OCI-LY1 (cell line): ENCODE results near the gene NXPH4.

ENCODE experiments used
- H2AFZ ChIP-seq: fragments of 200-600 bp; sonication (generic), shearing (Covaris generic); 2 replicates; pipeline ENCODE4 v1.6.0; 2014; ENCODE audit warnings: antibody characterized with exemption, mild to moderate bottlenecking, low read length
- H3F3A ChIP-seq: fragments of 200-600 bp; sonication (generic), shearing (Covaris generic); 2 replicates; pipeline ENCODE4 v1.6.0; 2014; ENCODE audit warnings: mild to moderate bottlenecking, antibody characterized with exemption, low read length, moderate library complexity; ENCODE audit not compliant: insufficient read depth
- H3K27ac ChIP-seq: fragments of 200-600 bp; sonication (generic); 2 replicates; pipeline ENCODE4 v1.5.1; 2014; ENCODE audit warnings: low read length, mixed run types, mild to moderate bottlenecking, low read depth; ENCODE audit not compliant: poor library complexity, severe bottlenecking
- H3K27me3 ChIP-seq: fragments of 200-600 bp; sonication (generic); 2 replicates; pipeline ENCODE4 v1.6.0; 2014; ENCODE audit warnings: antibody characterized with exemption, mild to moderate bottlenecking, low read length, moderate library complexity; ENCODE audit not compliant: insufficient read depth
- H3K36me3 ChIP-seq: fragments of 200-600 bp; sonication (generic); 2 replicates; pipeline ENCODE4 v1.6.1; 2014; ENCODE audit warnings: mild to moderate bottlenecking, antibody characterized with exemption, low read length, moderate library complexity, mixed read lengths; ENCODE audit not compliant: insufficient read depth
- H3K4me1 ChIP-seq: fragments of 200-600 bp; sonication (generic); 2 replicates; pipeline ENCODE4 v1.5.1; 2014; ENCODE audit warnings: mild to moderate bottlenecking, low read length, moderate library complexity; ENCODE audit not compliant: insufficient read depth, severe bottlenecking
- H3K4me2 ChIP-seq: fragments of 200-600 bp; sonication (generic), shearing (Covaris generic); 2 replicates; pipeline ENCODE4 v1.6.1; 2014; ENCODE audit warnings: low read length
- H3K4me3 ChIP-seq: fragments of 200-600 bp; sonication (generic); 2 replicates; pipeline ENCODE4 v1.5.1; 2014; ENCODE audit warnings: low read length, low read depth, mild to moderate bottlenecking, mixed read lengths; ENCODE audit not compliant: poor library complexity, severe bottlenecking
- H3K79me2 ChIP-seq: fragments of 200-600 bp; shearing (Covaris generic); 2 replicates; pipeline ENCODE4 v1.6.1; 2016; ENCODE audit warnings: mixed run types, low read length, mixed read lengths; ENCODE audit not compliant: insufficient read depth
- H3K9ac ChIP-seq: fragments of 200-600 bp; sonication (generic), shearing (Covaris generic); 2 replicates; pipeline ENCODE4 v1.6.1; 2014; ENCODE audit warnings: mild to moderate bottlenecking, low read length, mixed read lengths
- H3K9me2 ChIP-seq: fragments of 200-600 bp; sonication (generic), shearing (Covaris generic); 2 replicates; pipeline ENCODE4 v1.6.1; 2014; ENCODE audit warnings: low read depth, mild to moderate bottlenecking, low read length, mixed read lengths
- H3K9me3 ChIP-seq: fragments of 200-600 bp; shearing (Covaris generic); 2 replicates; pipeline ENCODE4 v1.6.1; 2014; ENCODE audit warnings: low read length, mixed read lengths
- H4K20me1 ChIP-seq: fragments of 200-600 bp; sonication (generic), shearing (Covaris generic); 2 replicates; pipeline ENCODE4 v1.6.0; 2016; ENCODE audit warnings: mild to moderate bottlenecking, low read length; ENCODE audit not compliant: insufficient read depth
- EZH2 ChIP-seq: fragments of 200-600 bp; sonication (generic), shearing (Covaris generic); IDR thresholded peaks from 2 replicates; pipeline ENCODE4 v1.8.0; 2017; ENCODE audit warnings: borderline replicate concordance, mixed run types, mild to moderate bottlenecking, antibody characterized with exemption, low read length, moderate library complexity, mixed read lengths
- TF ChIP-seq, protein P1 (sequence below): fragments of 200-600 bp; sonication (generic), shearing (Covaris generic); IDR thresholded peaks from 2 replicates; pipeline ENCODE4 v1.5.1; 2017; ENCODE audit warnings: mild to moderate bottlenecking, antibody characterized with exemption, low read length, moderate library complexity, mixed read lengths

Gene NXPH4

DNA sequence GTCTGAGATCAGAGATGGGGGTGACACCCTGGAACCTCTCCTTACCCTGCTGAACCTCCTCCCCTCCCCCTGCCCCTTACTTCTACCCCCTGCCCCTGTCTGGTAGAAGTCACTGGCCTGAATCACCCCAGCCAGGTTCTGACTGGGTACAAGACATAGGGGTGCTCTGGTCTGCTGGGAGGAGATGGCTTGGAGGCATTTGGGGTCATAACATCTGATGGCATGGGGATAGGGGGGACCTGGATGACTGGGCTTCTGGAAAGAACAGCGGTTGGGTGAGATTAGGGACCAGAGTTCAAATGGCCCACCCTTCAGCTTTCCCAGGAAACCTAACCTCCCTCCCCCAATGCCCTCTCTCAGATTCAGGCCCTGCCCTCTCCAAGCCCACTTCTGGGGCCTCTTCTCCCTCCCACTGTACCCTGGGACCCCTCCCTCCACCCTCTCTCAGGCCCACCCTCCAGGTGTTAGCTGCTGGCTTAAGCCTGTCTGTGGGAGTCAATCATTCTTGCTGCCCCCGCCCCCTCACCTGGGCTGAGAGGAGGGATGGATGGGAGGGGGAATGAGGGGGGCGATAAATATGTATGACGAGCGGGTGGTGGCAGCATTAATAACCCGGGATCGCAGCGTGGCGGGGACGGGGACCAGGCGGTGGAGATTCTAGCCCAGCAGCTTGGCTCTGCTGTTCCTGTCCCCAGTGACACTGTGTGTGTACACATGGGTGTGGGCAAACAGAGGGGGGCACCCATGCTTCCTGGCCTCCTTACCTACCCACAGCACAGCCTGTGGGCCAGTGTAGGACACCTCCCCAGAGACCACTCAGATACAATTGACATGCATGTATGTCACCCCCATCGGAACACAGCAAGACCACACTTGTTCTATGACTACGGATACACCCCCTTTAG, 5.9 kb downstream of the NXPH4 start:
- Histone ChIP-seq H3K4me2 (no peak overlapping the region; the same call in 1 of the 2 replicates), H3K79me2 (no peaks in the 10 kb centered on the region), H3K9me3 (no peaks in the 10 kb centered on the region), H3K4me3 (no peak overlapping the region), H3K4me1 (peaks cover 68% of the 10 kb centered on the region), H2AFZ (no peak overlapping the region), H3K27me3 (peaks cover 4% of the 10 kb centered on the region; the same call in 1 of the 2 replicates), H3K9ac (no peak overlapping the region), H3K36me3 (no peaks in the 10 kb centered on the region; the same call in 1 of the 2 replicates), H4K20me1 (no peaks in the 10 kb centered on the region), H3K27ac (no peak overlapping the region), H3F3A (peaks cover 7% of the 10 kb centered on the region; the same call in 1 of the 2 replicates), H3K9me2 (no peaks in the 10 kb centered on the region)
- no peak for TF ChIP-seq EZH2
- TF ChIP-seq, protein P1, sequence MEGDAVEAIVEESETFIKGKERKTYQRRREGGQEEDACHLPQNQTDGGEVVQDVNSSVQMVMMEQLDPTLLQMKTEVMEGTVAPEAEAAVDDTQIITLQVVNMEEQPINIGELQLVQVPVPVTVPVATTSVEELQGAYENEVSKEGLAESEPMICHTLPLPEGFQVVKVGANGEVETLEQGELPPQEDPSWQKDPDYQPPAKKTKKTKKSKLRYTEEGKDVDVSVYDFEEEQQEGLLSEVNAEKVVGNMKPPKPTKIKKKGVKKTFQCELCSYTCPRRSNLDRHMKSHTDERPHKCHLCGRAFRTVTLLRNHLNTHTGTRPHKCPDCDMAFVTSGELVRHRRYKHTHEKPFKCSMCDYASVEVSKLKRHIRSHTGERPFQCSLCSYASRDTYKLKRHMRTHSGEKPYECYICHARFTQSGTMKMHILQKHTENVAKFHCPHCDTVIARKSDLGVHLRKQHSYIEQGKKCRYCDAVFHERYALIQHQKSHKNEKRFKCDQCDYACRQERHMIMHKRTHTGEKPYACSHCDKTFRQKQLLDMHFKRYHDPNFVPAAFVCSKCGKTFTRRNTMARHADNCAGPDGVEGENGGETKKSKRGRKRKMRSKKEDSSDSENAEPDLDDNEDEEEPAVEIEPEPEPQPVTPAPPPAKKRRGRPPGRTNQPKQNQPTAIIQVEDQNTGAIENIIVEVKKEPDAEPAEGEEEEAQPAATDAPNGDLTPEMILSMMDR: no peak

DNA sequence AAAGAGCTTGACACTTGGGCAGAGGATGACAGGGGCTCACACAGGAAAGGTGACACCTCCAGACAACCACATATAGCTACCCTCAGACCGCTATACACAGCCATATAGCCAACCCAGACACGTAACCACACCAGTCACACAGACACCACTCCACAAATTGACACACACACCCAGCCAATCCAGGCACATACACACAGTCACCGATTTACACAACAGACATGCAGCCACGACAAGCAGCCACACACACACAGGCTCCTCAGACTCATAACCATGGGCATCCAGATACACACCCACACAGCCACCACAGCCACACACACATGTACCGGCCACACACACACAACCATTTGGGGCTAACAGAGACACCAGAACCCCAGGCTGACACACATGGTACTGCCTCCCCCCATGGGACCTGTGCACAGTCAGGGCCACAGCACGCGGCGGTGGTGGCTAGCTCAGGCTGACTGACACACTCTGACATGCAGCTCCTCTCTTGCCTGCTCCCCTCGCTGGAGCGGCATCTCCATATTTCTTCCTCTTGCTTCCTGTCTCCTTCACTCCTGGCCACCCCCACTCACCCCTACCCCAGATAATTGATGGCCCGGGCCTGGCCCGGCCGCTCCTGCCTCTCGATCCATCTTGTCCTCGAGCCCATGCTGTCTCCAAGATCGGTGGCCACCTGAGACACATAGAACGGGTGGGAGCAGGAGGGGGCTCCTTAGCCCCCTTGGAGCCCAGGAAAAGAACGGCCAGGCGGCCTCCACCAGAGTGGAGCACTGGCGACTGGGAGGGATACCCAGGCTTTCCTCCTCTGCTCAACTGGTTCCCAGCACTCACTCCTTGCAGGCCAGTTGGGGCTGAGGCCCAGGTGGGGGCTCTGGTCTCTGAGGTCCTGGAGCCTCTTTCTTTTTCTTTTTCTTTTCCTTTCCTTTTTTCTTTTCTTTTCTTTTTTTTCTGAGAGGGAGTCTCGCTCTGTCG, 6.9 kb downstream of the NXPH4 start:
- no peak overlapping the region for H2AFZ ChIP-seq
- TF ChIP-seq EZH2: no peak
- TF ChIP-seq, protein P1: no peak
- no peaks in the 10 kb centered on the region for H3K9me3 ChIP-seq
- H3F3A ChIP-seq: peaks cover 7% of the 10 kb centered on the region; the same call in 1 of the 2 replicates
- no peaks in the 10 kb centered on the region for H3K9me2 ChIP-seq
- no peaks in the 10 kb centered on the region; the same call in 1 of the 2 replicates for H3K36me3 ChIP-seq
- no peak overlapping the region for H3K9ac ChIP-seq
- peaks cover 64% of the 10 kb centered on the region for H3K4me1 ChIP-seq
- H4K20me1 ChIP-seq: no peaks in the 10 kb centered on the region
- no peak overlapping the region for H3K27ac ChIP-seq
- H3K4me3 ChIP-seq: no peak overlapping the region
- H3K27me3 ChIP-seq: peaks cover 4% of the 10 kb centered on the region; the same call in 1 of the 2 replicates
- no peak overlapping the region; the same call in 1 of the 2 replicates for H3K4me2 ChIP-seq
- H3K79me2 ChIP-seq: no peaks in the 10 kb centered on the region

DNA sequence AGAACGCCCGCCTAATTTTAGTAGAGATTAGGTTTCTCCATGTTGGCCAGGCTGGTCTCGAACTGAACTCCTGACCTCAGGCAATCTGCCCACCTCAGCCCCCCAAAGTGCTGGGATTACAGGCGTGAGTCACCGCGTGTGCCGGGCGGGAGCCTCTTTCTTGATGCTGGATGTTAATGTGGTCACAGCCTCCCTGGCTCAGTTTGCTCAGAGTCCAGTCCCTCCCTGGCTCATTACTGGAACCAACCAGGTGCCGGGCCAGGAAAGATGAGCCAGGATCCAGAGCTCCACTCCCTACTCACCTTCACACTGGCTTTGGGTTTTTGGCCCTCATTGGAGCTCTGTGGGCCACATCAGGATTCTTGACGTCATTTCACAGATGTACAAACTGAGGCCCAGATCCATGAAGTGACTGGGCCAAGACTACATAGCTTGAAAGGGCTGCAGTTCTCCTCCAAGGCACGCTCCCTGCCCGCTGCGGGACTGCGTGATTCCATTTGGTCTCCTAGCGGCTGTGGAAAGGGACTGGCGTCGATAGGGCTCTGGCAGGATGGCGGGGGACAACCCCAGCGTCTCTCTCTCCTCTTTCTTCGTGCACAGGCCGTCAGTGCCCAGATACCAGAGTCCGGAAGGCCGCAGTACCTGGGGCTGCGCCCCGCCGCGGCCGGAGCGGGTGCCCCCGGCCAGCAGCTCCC, 7.8 kb downstream of the NXPH4 start:
- H3K4me2 ChIP-seq: no peak overlapping the region
- no peaks in the 10 kb centered on the region for H4K20me1 ChIP-seq
- H2AFZ ChIP-seq: no peak overlapping the region
- H3K36me3 ChIP-seq: no peaks in the 10 kb centered on the region; the same call in 1 of the 2 replicates
- H3K79me2 ChIP-seq: no peaks in the 10 kb centered on the region
- peaks cover 64% of the 10 kb centered on the region for H3K4me1 ChIP-seq
- peaks cover 7% of the 10 kb centered on the region; the same call in 1 of the 2 replicates for H3F3A ChIP-seq
- no peak overlapping the region for H3K27ac ChIP-seq
- H3K9me2 ChIP-seq: no peaks in the 10 kb centered on the region
- H3K4me3 ChIP-seq: no peak overlapping the region
- no peak for TF ChIP-seq EZH2
- TF ChIP-seq, protein P1: no peak
- no peak overlapping the region for H3K9ac ChIP-seq
- H3K27me3 ChIP-seq: peaks cover 4% of the 10 kb centered on the region; the same call in 1 of the 2 replicates
- no peaks in the 10 kb centered on the region for H3K9me3 ChIP-seq
